Uterus (tissue), 2 donors: ENCODE data around the gene LRP1-AS.

ENCODE experiments used
- CTCF ChIP-seq, 4 experiments: fragments of 200-600 bp in 2 of 4; fragments of 450-650 bp in 2 of 4; sonication (generic) in 2 of 4; IDR thresholded peaks; one replicate each; pipeline ENCODE4 v1.5.1; 2016 to 2019; ENCODE audit warnings: antibody characterized with exemption in 4 of 4, mild to moderate bottlenecking in 2 of 4, moderate library complexity in 1 of 4
- POLR2A ChIP-seq, 2 donors: fragments of 450-650 bp; IDR thresholded peaks; one replicate each; pipeline ENCODE4 v1.6.1; 2016; ENCODE audit warnings: antibody characterized with exemption in 2 of 2, mild to moderate bottlenecking in 1 of 2, moderate library complexity in 1 of 2

DNA sequence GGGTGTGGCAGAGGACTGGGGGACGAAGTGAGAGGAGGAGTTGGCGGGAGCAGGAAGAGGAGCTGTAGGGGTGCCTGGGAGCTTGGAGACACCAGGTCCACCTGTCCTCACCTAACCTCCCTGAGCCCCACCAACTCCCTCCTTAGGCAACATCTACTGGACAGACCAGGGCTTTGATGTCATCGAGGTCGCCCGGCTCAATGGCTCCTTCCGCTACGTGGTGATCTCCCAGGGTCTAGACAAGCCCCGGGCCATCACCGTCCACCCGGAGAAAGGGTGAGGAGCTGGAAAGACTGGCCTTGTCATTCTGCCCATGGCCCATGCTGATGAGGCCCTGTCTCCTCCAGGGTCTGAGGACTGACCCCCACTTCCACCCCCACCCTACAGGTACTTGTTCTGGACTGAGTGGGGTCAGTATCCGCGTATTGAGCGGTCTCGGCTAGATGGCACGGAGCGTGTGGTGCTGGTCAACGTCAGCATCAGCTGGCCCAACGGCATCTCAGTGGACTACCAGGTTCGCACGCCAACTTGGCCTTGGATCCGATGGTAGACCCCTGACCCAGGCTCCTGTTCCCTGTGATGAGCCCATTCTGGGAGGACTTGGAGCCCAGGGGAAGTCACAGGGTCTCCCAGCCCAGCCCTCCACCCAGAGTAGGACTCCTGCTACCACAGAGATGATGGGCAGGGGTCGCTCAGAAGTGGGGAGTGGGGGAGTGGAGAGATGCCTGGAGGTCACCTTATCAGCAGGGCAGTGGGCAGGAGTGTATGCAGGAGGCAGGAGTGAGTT, 36.7 kb upstream of the LRP1-AS start:
- no peak for TF ChIP-seq CTCF (IDR thresholded peaks at IDR 0.05)
- TF ChIP-seq POLR2A (IDR thresholded peaks at IDR 0.05): no peak
